ENCODE measurements around the gene PIWIL4.
"Not testable (repeated sequence)": the region's sequence is repeated elsewhere in the genome, so short reads cannot be mapped to it uniquely, and the experiment has no call there.

Gene PIWIL4

GRCh38 chr11:94586546-94586945 lies 19.4 kb downstream of the PIWIL4 start:
- DNase-seq: no peak

- DNase-seq: no peak
Observed at GRCh38 chr11:94586978-94587377, 19.8 kb downstream of the PIWIL4 start.

- DNase-seq: no peak
Observed at GRCh38 chr11:94588366-94588942, 21.3 kb downstream of the PIWIL4 start.

GRCh38 chr11:94590352-94591041 lies 23.3 kb downstream of the PIWIL4 start:
- no peak for DNase-seq

GRCh38 chr11:94593030-94593429 lies 25.9 kb downstream of the PIWIL4 start:
- DNase-seq: no peak

GRCh38 chr11:94595076-94595475 lies 27.9 kb downstream of the PIWIL4 start:
- DNase-seq: no peak

- DNase-seq: no peak
Observed at GRCh38 chr11:94597896-94598295, 30.7 kb downstream of the PIWIL4 start.

GRCh38 chr11:94599510-94599909 lies 32.3 kb downstream of the PIWIL4 start:
- DNase-seq: no peak

GRCh38 chr11:94602430-94603372 lies 35.5 kb downstream of the PIWIL4 start:
- DNase-seq: no peak

GRCh38 chr11:94603587-94603986 lies 36.4 kb downstream of the PIWIL4 start:
- no peak for DNase-seq

GRCh38 chr11:94604482-94604881 lies 37.3 kb downstream of the PIWIL4 start:
- DNase-seq: no peak

- no peak for DNase-seq
Observed at GRCh38 chr11:94613120-94613519, 46.0 kb downstream of the PIWIL4 start.

GRCh38 chr11:94623120-94623735 lies 56.1 kb downstream of the PIWIL4 start:
- peak; percentile 11 for DNase-seq

GRCh38 chr11:94625422-94625821 lies 58.3 kb downstream of the PIWIL4 start:
- DNase-seq: not testable (repeated sequence)

- DNase-seq: not testable (repeated sequence)
Observed at GRCh38 chr11:94627003-94627560, 59.9 kb downstream of the PIWIL4 start.

- no peak for DNase-seq
Observed at GRCh38 chr11:94629741-94630140, 62.6 kb downstream of the PIWIL4 start.

GRCh38 chr11:94630221-94630620 lies 63.1 kb downstream of the PIWIL4 start:
- DNase-seq: no peak

GRCh38 chr11:94632356-94632755 lies 65.2 kb downstream of the PIWIL4 start:
- no peak for DNase-seq

- DNase-seq: no peak
Observed at GRCh38 chr11:94635072-94635471, 67.9 kb downstream of the PIWIL4 start.

- DNase-seq: no peak
Observed at GRCh38 chr11:94636388-94636949, 69.3 kb downstream of the PIWIL4 start.

GRCh38 chr11:94638301-94638901 lies 71.2 kb downstream of the PIWIL4 start:
- DNase-seq: no peak

- DNase-seq: no peak
Observed at GRCh38 chr11:94638902-94639373, 71.8 kb downstream of the PIWIL4 start.
